HepG2 (cell line): Measurements from ENCODE around the gene AZU1. TPM values are rescaled to one million over a fixed set of nuclear protein-coding genes. Genes with fewer than 3 reads are reported as not detected.

ENCODE experiments used
- AGO2 ChIP-seq: fragments of 200-400 bp; formaldehyde crosslinking; optimal IDR thresholded peaks from 2 replicates; pipeline ENCODE3; 2017; ENCODE audit warnings: mild to moderate bottlenecking, low read depth, low read length, moderate library complexity
- ATF4 ChIP-seq, 2 experiments: fragments of 450-650 bp in 1 of 2; sonication (generic) in 1 of 2; formaldehyde crosslinking; IDR thresholded peaks; 2 replicates each; pipeline versions ENCODE4 v1.5.0 to v1.8.0; 2020 to 2022; ENCODE audit warnings: mild to moderate bottlenecking in 1 of 2, missing genetic modification reagents in 1 of 2
- CHCHD3 ChIP-seq: sonication (generic); formaldehyde crosslinking; IDR thresholded peaks from 2 replicates; pipeline ENCODE4 v1.8.0; 2022; ENCODE audit warnings: mild to moderate bottlenecking, missing genetic modification reagents, moderate library complexity
- CSRNP2 ChIP-seq: sonication (generic); formaldehyde crosslinking; conservative IDR thresholded peaks from 2 replicates; pipeline ENCODE4 v1.8.0; 2022; ENCODE audit warnings: low read depth, missing genetic modification reagents
- ELF3 ChIP-seq: IDR thresholded peaks from 2 replicates; pipeline ENCODE4 v1.6.1; 2016; ENCODE audit warnings: missing genetic modification reagents, missing compliant biosample characterization
- ONECUT2 ChIP-seq: sonication (generic); formaldehyde crosslinking; IDR thresholded peaks from 2 replicates; pipeline ENCODE4 v1.4.0; 2020; ENCODE audit warnings: missing genetic modification reagents
- PATZ1 ChIP-seq: sonication (generic); formaldehyde crosslinking; IDR thresholded peaks from 2 replicates; pipeline ENCODE4 v1.4.0; 2020; ENCODE audit warnings: missing genetic modification reagents
- REPIN1 ChIP-seq: sonication (generic); formaldehyde crosslinking; IDR thresholded peaks from 2 replicates; pipeline ENCODE4 v1.8.0; 2022; ENCODE audit warnings: missing genetic modification reagents, low read depth, mild to moderate bottlenecking, borderline replicate concordance
- SP140L ChIP-seq: sonication (generic); formaldehyde crosslinking; IDR thresholded peaks from 2 replicates; pipeline ENCODE4 v1.4.0; 2020; ENCODE audit warnings: missing genetic modification reagents, borderline replicate concordance
- THAP9 ChIP-seq: sonication (generic); formaldehyde crosslinking; IDR thresholded peaks from 2 replicates; pipeline ENCODE4; 2020; ENCODE audit warnings: missing genetic modification reagents, mild to moderate bottlenecking, borderline replicate concordance
- THYN1 ChIP-seq: sonication (generic); formaldehyde crosslinking; IDR thresholded peaks from 2 replicates; pipeline ENCODE4 v1.8.1; 2023; ENCODE audit warnings: low read depth, mild to moderate bottlenecking, moderate library complexity, missing genetic modification reagents, borderline replicate concordance
- ZBTB38 ChIP-seq: sonication (generic); formaldehyde crosslinking; IDR thresholded peaks from 2 replicates; pipeline ENCODE4 v1.5.1; 2020; ENCODE audit warnings: mild to moderate bottlenecking, missing genetic modification reagents
- ZBTB7A ChIP-seq: sonication (generic); formaldehyde crosslinking; IDR thresholded peaks from 2 replicates; pipeline ENCODE4 v1.8.0; 2022; ENCODE audit warnings: mild to moderate bottlenecking, missing genetic modification reagents
- ZBTB7B ChIP-seq: sonication (generic); formaldehyde crosslinking; IDR thresholded peaks from 2 replicates; pipeline ENCODE4 v1.4.0; 2020; ENCODE audit warnings: missing genetic modification reagents
- ZFP36L1 ChIP-seq: sonication (generic); formaldehyde crosslinking; IDR thresholded peaks from 2 replicates; pipeline ENCODE4 v1.8.0; 2022; ENCODE audit warnings: mild to moderate bottlenecking, missing genetic modification reagents, moderate library complexity
- ZFP41 ChIP-seq: sonication (generic); formaldehyde crosslinking; IDR thresholded peaks from 2 replicates; pipeline ENCODE4 v1.4.0; 2020; ENCODE audit warnings: mild to moderate bottlenecking, missing genetic modification reagents, borderline replicate concordance
- ZFP82 ChIP-seq: sonication (generic); formaldehyde crosslinking; IDR thresholded peaks from 2 replicates; pipeline ENCODE4 v1.5.1; 2020; ENCODE audit warnings: mild to moderate bottlenecking, missing genetic modification reagents, borderline replicate concordance
- ZKSCAN8 ChIP-seq: IDR thresholded peaks from 2 replicates; pipeline ENCODE4 v1.6.1; 2016; ENCODE audit warnings: borderline replicate concordance, missing genetic modification reagents, missing compliant biosample characterization
- ZNF263 ChIP-seq: sonication (generic); formaldehyde crosslinking; IDR thresholded peaks from 2 replicates; pipeline ENCODE4 v1.4.0; 2020; ENCODE audit warnings: missing genetic modification reagents
- ZNF543 ChIP-seq: sonication (generic); formaldehyde crosslinking; IDR thresholded peaks from 2 replicates; pipeline ENCODE4 v1.4.0; 2020; ENCODE audit warnings: mild to moderate bottlenecking, missing genetic modification reagents
- ZNF652 ChIP-seq: IDR thresholded peaks from 2 replicates; pipeline ENCODE4 v1.6.1; 2016; ENCODE audit warnings: low read depth, borderline replicate concordance
- polyA plus RNA-seq, 8 experiments: library from polyadenylated mRNA; depleted of rRNA in 3 of 8; stranded (reverse) in 7 of 8; unstranded in 1 of 8; fragments of >200 nt; fragmentation: Illumina TruSeq in 4 of 8; extraction: Trizol in 4 of 8; gene quantifications; 2 replicates each; pipeline versions ENCODE4 v1.2.1 to v1.2.3, GENCODE V29; 2011 to 2016; ENCODE audit warnings: low read depth in 4 of 8, missing spikeins in 1 of 8, mixed read lengths in 1 of 8; ENCODE audit not compliant: insufficient read depth in 1 of 8
- total RNA-seq, 5 experiments: library from RNA; depleted of rRNA; stranded (reverse); fragments of >200 nt; fragmentation: Illumina TruSeq; extraction: Trizol; gene quantifications; 2 replicates each; pipeline ENCODE4 v1.2.3, GENCODE V29; 2016; ENCODE audit warnings: low read depth in 1 of 5

Gene AZU1
- total and polyA plus RNA-seq, 2 of the 13 experiments (the other 11 are each of a cell fraction or from before 2014, with no cell fraction given): not detected

GRCh38 chr19:858868-859843 lies 31.5 kb downstream of the AZU1 start, which contains the start of gene CFD (continued):
- peak; percentile 62 for TF ChIP-seq PATZ1 (CRISPR knock-in tag)
- TF ChIP-seq ZNF263 (CRISPR knock-in tag): peak; percentile 98
- no peak for TF ChIP-seq ZNF652
- no peak for TF ChIP-seq SP140L (CRISPR knock-in tag)
- no peak for TF ChIP-seq CHCHD3 (CRISPR knock-in tag)
- no peak for TF ChIP-seq THAP9 (CRISPR knock-in tag)
- no peak for TF ChIP-seq ZFP82 (CRISPR knock-in tag)
- no peak for TF ChIP-seq ATF4 (CRISPR knock-in tag; IDR thresholded peaks at IDR 0.05)
- TF ChIP-seq ZNF543 (CRISPR knock-in tag): no peak
- TF ChIP-seq CSRNP2: no peak
- no peak for TF ChIP-seq ZBTB7A (CRISPR knock-in tag)
- no peak for TF ChIP-seq REPIN1
- TF ChIP-seq ZKSCAN8 (CRISPR knock-in tag): no peak
- TF ChIP-seq ZBTB7B (CRISPR knock-in tag): peak; percentile 70
- TF ChIP-seq AGO2: no peak
- no peak for TF ChIP-seq THYN1 (CRISPR knock-in tag)
- TF ChIP-seq ZFP41 (CRISPR knock-in tag): no peak
- TF ChIP-seq ZFP36L1 (CRISPR knock-in tag): no peak
- TF ChIP-seq ONECUT2: no peak
- no peak for TF ChIP-seq ELF3
- no peak for TF ChIP-seq ZBTB38 (CRISPR knock-in tag)
